SKM-1 (cell line): ENCODE results near the gene FREM2.

Experiments
- DNase-seq: peaks from one replicate; lab custom pipeline; 2025; ENCODE audit not compliant: unreplicated experiment; lab: John Stamatoyannopoulos, UW

Gene FREM2

GRCh38 chr13:38883783-38884182 lies 196.9 kb downstream of the FREM2 start:
- no peak for DNase-seq

- no peak for DNase-seq
Measured at GRCh38 chr13:38888309-38888708, 201.4 kb downstream of the FREM2 start.

GRCh38 chr13:38895075-38895474 lies 208.2 kb downstream of the FREM2 start:
- DNase-seq = no peak

GRCh38 chr13:38897521-38897920 lies 210.6 kb downstream of the FREM2 start:
- DNase-seq = no peak

GRCh38 chr13:38898481-38898880 lies 211.6 kb downstream of the FREM2 start:
- no peak for DNase-seq

GRCh38 chr13:38899571-38899970 lies 212.7 kb downstream of the FREM2 start:
- DNase-seq = no peak

GRCh38 chr13:38900188-38900587 lies 213.3 kb downstream of the FREM2 start:
- no peak for DNase-seq

- DNase-seq = no peak
Measured at GRCh38 chr13:38902551-38902950, 215.7 kb downstream of the FREM2 start.

GRCh38 chr13:38905081-38905480 lies 218.2 kb downstream of the FREM2 start:
- DNase-seq = no peak

GRCh38 chr13:38905861-38906260 lies 219.0 kb downstream of the FREM2 start:
- no peak for DNase-seq

- no peak for DNase-seq
Measured at GRCh38 chr13:38908574-38908973, 221.7 kb downstream of the FREM2 start.

- no peak for DNase-seq
Measured at GRCh38 chr13:38914070-38914469, 227.2 kb downstream of the FREM2 start.

- DNase-seq = no peak
Measured at GRCh38 chr13:38921081-38921480, 234.2 kb downstream of the FREM2 start.

- no peak for DNase-seq
Measured at GRCh38 chr13:38922170-38922569, 235.3 kb downstream of the FREM2 start.

- no peak for DNase-seq
Measured at GRCh38 chr13:38933786-38934185, 246.9 kb downstream of the FREM2 start.
